Glomerular visceral epithelial cell (primary cell): ENCODE results near the gene STK11.

Experiments used
- DNase-seq: peaks from one replicate; pipeline ENCODE4 v3.0.0-alpha.2; 2016; ENCODE audit errors: extremely low spot score

STK11 gene

GRCh38 chr19:1205114-1206099 lies at the start of gene STK11:
Gene STK11, plus strand, starts transcription at chr19:1205778. Its CDS starts 1,136 bp downstream, at chr19:1206914.
- peak; percentile 98 for DNase-seq

GRCh38 chr19:1156305-1156801 lies 49.2 kb upstream of the STK11 start:
- no peak for DNase-seq

GRCh38 chr19:1156830-1157615 lies 48.6 kb upstream of the STK11 start:
- DNase-seq: no peak

GRCh38 chr19:1157931-1158884 lies 47.4 kb upstream of the STK11 start:
- DNase-seq: no peak

GRCh38 chr19:1158885-1159448 lies 46.6 kb upstream of the STK11 start:
- DNase-seq: no peak

GRCh38 chr19:1159864-1160595 lies 45.5 kb upstream of the STK11 start:
- DNase-seq: no peak

- no peak for DNase-seq
Measured at GRCh38 chr19:1161716-1162115, 43.9 kb upstream of the STK11 start.

GRCh38 chr19:1162404-1163282 lies 42.9 kb upstream of the STK11 start:
- no peak for DNase-seq

GRCh38 chr19:1163283-1163933 lies 42.2 kb upstream of the STK11 start:
- no peak for DNase-seq

GRCh38 chr19:1163934-1164683 lies 41.5 kb upstream of the STK11 start:
- DNase-seq: no peak

- no peak for DNase-seq
Measured at GRCh38 chr19:1164684-1165531, 40.7 kb upstream of the STK11 start.

- DNase-seq: no peak
Measured at GRCh38 chr19:1166872-1167573, 38.6 kb upstream of the STK11 start.

- no peak for DNase-seq
Measured at GRCh38 chr19:1167687-1168571, 37.6 kb upstream of the STK11 start.

- peak; percentile 82 for DNase-seq
Measured at GRCh38 chr19:1168572-1169410, 36.8 kb upstream of the STK11 start.
